Measurements from ENCODE around the gene HMCN2. TPM values are rescaled to one million over a fixed set of nuclear protein-coding genes. Genes with fewer than 3 reads are reported as not detected.

HMCN2 gene
- total and polyA plus RNA-seq, 8 donors = 0.41 to 5.3 (median 0.76) TPM

- TF ChIP-seq CTCF (IDR thresholded peaks at IDR 0.05) = no peak
- H3K4me3 ChIP-seq = no peak overlapping the region
- 73 to 81% methylated on average over 20 of the region's 20 CpGs for WGBS, 2 donors
- H3K27ac ChIP-seq = no peak overlapping the region
- DNase-seq (no peak), ATAC-seq (no peak), FAIRE-seq (no peak)
- H3K27me3 ChIP-seq = no peaks in the 10 kb centered on the region
- H3K4me1 ChIP-seq = no peaks in the 10 kb centered on the region
- no peaks in the 10 kb centered on the region for H3K9me3 ChIP-seq
- H3K36me3 ChIP-seq = no peaks in the 10 kb centered on the region
- intact Hi-C loops (cut with DNase I) = no loop called here
Measured at GRCh38 chr9:130378875-130379648, 113.5 kb downstream of the HMCN2 start.

GRCh38 chr9:130379649-130379970, 114.0 kb downstream of the HMCN2 start:
- H3K4me3 ChIP-seq = no peak overlapping the region
- no peak for FAIRE-seq
- H3K4me1 ChIP-seq = no peaks in the 10 kb centered on the region
- no peak overlapping the region for H3K27ac ChIP-seq
- no peak for TF ChIP-seq CTCF (IDR thresholded peaks at IDR 0.05)
- intact Hi-C loops (cut with DNase I) = no loop called here
- H3K9me3 ChIP-seq = no peaks in the 10 kb centered on the region
- no peaks in the 10 kb centered on the region for H3K36me3 ChIP-seq
- no peak for ATAC-seq
- WGBS, 2 donors = 32 to 47% methylated on average over 5 of the region's 5 CpGs
- no peak for DNase-seq
- no peaks in the 10 kb centered on the region for H3K27me3 ChIP-seq

DNA sequence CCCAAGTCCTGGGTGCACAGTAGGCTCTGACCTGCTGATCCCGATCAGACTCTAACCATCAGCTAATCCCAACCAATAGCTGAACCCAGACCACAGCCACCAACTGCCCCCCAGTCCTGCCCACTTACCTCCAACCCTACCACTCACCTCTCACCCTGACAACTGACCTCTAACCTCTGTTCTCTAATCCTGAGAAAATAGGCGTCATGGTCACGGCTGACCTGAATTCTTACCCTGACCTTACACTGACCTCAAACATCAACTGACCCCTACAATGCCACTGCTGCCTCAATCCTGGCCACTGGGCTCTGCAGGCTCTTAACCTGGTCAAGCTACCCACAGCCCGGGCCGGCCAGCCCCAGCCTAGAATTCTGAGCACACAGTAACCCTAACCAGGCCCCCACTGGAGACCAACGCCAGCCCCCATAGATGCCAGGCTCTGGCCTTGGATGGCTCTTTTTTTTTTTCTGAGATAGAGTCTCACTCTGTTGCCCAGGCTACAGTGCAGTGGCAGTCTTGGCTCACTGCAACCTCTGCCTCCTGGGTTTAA, 115.4 kb downstream of the HMCN2 start:
- Histone ChIP-seq H3K27me3 (no peaks in the 10 kb centered on the region), H3K9me3 (no peaks in the 10 kb centered on the region), H3K4me3 (no peak overlapping the region), H3K27ac (no peak overlapping the region), H3K36me3 (no peaks in the 10 kb centered on the region), H3K4me1 (no peaks in the 10 kb centered on the region)
- DNase-seq = no peak
- TF ChIP-seq CTCF (IDR thresholded peaks at IDR 0.05) = no peak
- ATAC-seq = no peak
- 58 to 68% methylated on average over 6 of the region's 6 CpGs for WGBS, 2 donors
- no peak for FAIRE-seq
- intact Hi-C loops (cut with DNase I) = no loop called here

GRCh38 chr9:130381660-130382059, 116.1 kb downstream of the HMCN2 start:
- no peaks in the 10 kb centered on the region for H3K4me1 ChIP-seq
- intact Hi-C loops (cut with DNase I) = no loop called here
- no peaks in the 10 kb centered on the region for H3K9me3 ChIP-seq
- no peak for TF ChIP-seq CTCF (IDR thresholded peaks at IDR 0.05)
- H3K4me3 ChIP-seq = no peak overlapping the region
- no peak for ATAC-seq
- DNase-seq = no peak
- no peak overlapping the region for H3K27ac ChIP-seq
- H3K36me3 ChIP-seq = no peaks in the 10 kb centered on the region
- H3K27me3 ChIP-seq = no peaks in the 10 kb centered on the region
- no peak for FAIRE-seq
- WGBS, 2 donors = 82 to 85% methylated on average over 8 of the region's 8 CpGs

GRCh38 chr9:130382096-130382495, 116.5 kb downstream of the HMCN2 start:
- TF ChIP-seq CTCF (IDR thresholded peaks at IDR 0.05) = no peak
- H3K9me3 ChIP-seq = no peaks in the 10 kb centered on the region
- FAIRE-seq = no peak
- no peaks in the 10 kb centered on the region for H3K4me1 ChIP-seq
- no peaks in the 10 kb centered on the region for H3K27me3 ChIP-seq
- intact Hi-C loops (cut with DNase I) = no loop called here
- H3K4me3 ChIP-seq = no peak overlapping the region
- H3K27ac ChIP-seq = no peak overlapping the region
- ATAC-seq = no peak
- no peak for DNase-seq
- H3K36me3 ChIP-seq = no peaks in the 10 kb centered on the region
- 72 to 77% methylated on average over 18 of the region's 18 CpGs for WGBS, 2 donors
